Endothelial cell of umbilical vein (primary cell): ENCODE data around the gene PERM1. TPM values are rescaled to one million over a fixed set of nuclear protein-coding genes. Genes with fewer than 3 reads are reported as not detected.

Experiments
- BruUV-seq: library from RNA; stranded (reverse); fragments of 400-500 nt; replicated peaks from 2 replicates; lab custom pipeline; 2021; lab: Mats Ljungman, UMichigan
- CTCF ChIA-PET: fragments of 300-600, 350-600 bp; sonication (Branson Sonifier 250); formaldehyde crosslinking; loops from one replicate; lab custom pipeline; 2021; ENCODE audit warnings: antibody characterized with exemption, inconsistent platforms; lab: Charles Lee
- POLR2A ChIA-PET: fragments of 300-600, 350-600 bp; sonication (Branson Sonifier 250); formaldehyde crosslinking; loops from one replicate; lab custom pipeline; 2021; ENCODE audit warnings: antibody characterized with exemption, inconsistent platforms; lab: Charles Lee
- DNase-seq: peaks from one replicate; pipeline ENCODE4 v3.0.0-alpha.2; 2011; ENCODE audit warnings: low read depth, low spot score
- FAIRE-seq: peaks from 2 replicates; lab custom pipeline; 2011; peaks lifted over from hg19 to GRCh38; lab: Jason Lieb, UNC
- H2AFZ ChIP-seq: 2 replicates; pipeline ENCODE4 v1.6.0; 2012; ENCODE audit warnings: low read depth, low read length, control low read depth, inconsistent platforms
- H3K27ac ChIP-seq: 2 replicates; pipeline ENCODE4 v1.5.1; 2011; ENCODE audit warnings: low read depth, mild to moderate bottlenecking, control low read depth, low read length, moderate library complexity; ENCODE audit not compliant: insufficient read depth
- H3K27me3 ChIP-seq, 2 experiments: 2 replicates each; pipeline versions ENCODE4 v1.6.0 to v1.6.1; 2011; ENCODE audit warnings: low read length in 2 of 2, mixed read lengths in 1 of 2; ENCODE audit not compliant: control insufficient read depth in 2 of 2, insufficient read depth in 2 of 2
- H3K36me3 ChIP-seq, 2 experiments: 2 replicates in 1 of 2; 3 replicates in 1 of 2; pipeline ENCODE4 v1.5.1; 2011; ENCODE audit warnings: low read length in 2 of 2, mild to moderate bottlenecking in 1 of 2, moderate library complexity in 1 of 2; ENCODE audit not compliant: control insufficient read depth in 2 of 2, insufficient read depth in 2 of 2; ENCODE audit errors: extremely low read depth in 1 of 2
- H3K4me1 ChIP-seq: 3 replicates; pipeline ENCODE4 v1.5.1; 2011; ENCODE audit warnings: mild to moderate bottlenecking, low read length; ENCODE audit not compliant: control insufficient read depth, insufficient read depth; ENCODE audit errors: extremely low read depth
- H3K4me2 ChIP-seq: 2 replicates; pipeline ENCODE4 v1.6.1; 2011; ENCODE audit warnings: low read length, control low read depth, mixed read lengths; ENCODE audit not compliant: insufficient read depth
- H3K4me3 ChIP-seq, 3 experiments: fragments of 200-600 bp in 1 of 3; sonication (generic), shearing (Covaris generic) in 1 of 3; replicated peaks in 1 of 3; 2 replicates each; pipeline ENCODE4 v1.5.1; 2011 to 2016; ENCODE audit warnings: control low read depth in 3 of 3, low read length in 3 of 3, mild to moderate bottlenecking in 2 of 3, inconsistent platforms in 1 of 3, low read depth in 1 of 3, moderate library complexity in 1 of 3; ENCODE audit not compliant: insufficient read depth in 1 of 3
- H3K79me2 ChIP-seq: 2 replicates; pipeline ENCODE4 v1.6.0; 2012; ENCODE audit warnings: low read length, inconsistent platforms; ENCODE audit not compliant: control insufficient read depth, insufficient read depth
- H3K9ac ChIP-seq: replicated peaks from 2 replicates; pipeline ENCODE3; 2011; ENCODE audit warnings: low read length, control low read depth; ENCODE audit not compliant: insufficient read depth; ENCODE audit errors: extremely low read depth
- H3K9me1 ChIP-seq: replicated peaks from 3 replicates; pipeline ENCODE4 v1.6.0; 2011; ENCODE audit warnings: mild to moderate bottlenecking, low read length; ENCODE audit not compliant: control insufficient read depth, insufficient read depth; ENCODE audit errors: extremely low read depth
- H3K9me3 ChIP-seq: replicated peaks from 2 replicates; pipeline ENCODE4 v1.5.1; 2012; ENCODE audit warnings: low read length, inconsistent platforms; ENCODE audit not compliant: control insufficient read depth, insufficient read depth
- H4K20me1 ChIP-seq: replicated peaks from 2 replicates; pipeline ENCODE3; 2011; ENCODE audit warnings: mild to moderate bottlenecking, low read length; ENCODE audit not compliant: control insufficient read depth, insufficient read depth; ENCODE audit errors: extremely low read depth
- EZH2 ChIP-seq: IDR thresholded peaks from 2 replicates; pipeline ENCODE4 v1.6.1; 2012; ENCODE audit warnings: borderline replicate concordance, low read depth, mild to moderate bottlenecking, moderate library complexity, low read length, inconsistent platforms; ENCODE audit not compliant: severe bottlenecking
- FOS ChIP-seq: IDR thresholded peaks from 2 replicates; pipeline ENCODE4 v1.6.1; 2011; ENCODE audit warnings: mild to moderate bottlenecking, low read length, moderate library complexity, borderline replicate concordance; ENCODE audit not compliant: insufficient read depth
- GATA2 ChIP-seq: IDR thresholded peaks from 2 replicates; pipeline ENCODE4 v1.7.0; 2011; ENCODE audit warnings: low read depth, mild to moderate bottlenecking, moderate library complexity, mixed read lengths, low read length; ENCODE audit not compliant: insufficient read length, insufficient read depth
- MAX ChIP-seq: IDR thresholded peaks from 2 replicates; pipeline ENCODE4 v1.6.1; 2011; ENCODE audit not compliant: insufficient read depth, insufficient read length
- MYC ChIP-seq: IDR thresholded peaks from one replicate; pipeline ENCODE4 v1.6.1; 2011; ENCODE audit warnings: mild to moderate bottlenecking, low read depth, low read length
- POLR2A ChIP-seq: IDR thresholded peaks from 2 replicates; pipeline ENCODE4 v1.6.1; 2012; ENCODE audit warnings: low read depth, mild to moderate bottlenecking, control low read depth, low read length
- dilution Hi-C: fragments of 300-500 bp; cut with MboI; formaldehyde crosslinking; loops from one replicate; pipeline ENCODE4 v1.15.0; 2019; ENCODE audit warnings: low sequenced_read_pairs; ENCODE audit not compliant: extremely low pct_ligation_motif_present
- intact Hi-C: fragments of 100-400 bp; cut with micrococcal nuclease; formaldehyde crosslinking; loops from one replicate; pipeline ENCODE4 v1.10.0; 2022
- polyA plus RNA-seq, 4 experiments: library from polyadenylated mRNA; depleted of rRNA in 3 of 4; stranded (reverse) in 3 of 4; unstranded in 1 of 4; fragments of >200 nt; gene quantifications; 2 replicates each; pipeline versions ENCODE4 v1.2.1 to v1.2.3, GENCODE V29; 2011 to 2012; ENCODE audit warnings: missing spikeins in 1 of 4
- total RNA-seq: library from RNA; stranded (reverse); gene quantifications from 2 replicates; pipeline ENCODE4 v1.2.3, GENCODE V29; 2021

Gene PERM1
- total and polyA plus RNA-seq, 2 donors (not counting 3 experiments of a cell fraction or from before 2014, with no cell fraction given), result not detected

- H3K79me2 ChIP-seq, result no peaks in the 10 kb centered on the region
- peaks cover 9% of the 10 kb centered on the region for H3K4me1 ChIP-seq
- H3K9me1 ChIP-seq, result no peaks in the 10 kb centered on the region
- dilution Hi-C loops, result no loop called here
- DNase-seq (no peak), FAIRE-seq (no peak)
- intact Hi-C loops, result no loop called here
- no peak overlapping the region for H2AFZ ChIP-seq
- no peak overlapping the region for H3K4me3 ChIP-seq
- BruUV-seq, result no TSS peak
- no peak overlapping the region for H3K4me2 ChIP-seq
- H3K9me3 ChIP-seq, result no peaks in the 10 kb centered on the region
- no peak overlapping the region for H3K27ac ChIP-seq
- H3K36me3 ChIP-seq, result no peaks in the 10 kb centered on the region
- peaks cover 0 to 19% of the 10 kb centered on the region in 2 experiments for H3K27me3 ChIP-seq
- CTCF ChIA-PET, result interaction anchor here (0.7 to 1.8 kb wide), 2 partner anchors 12 to 295 kb away, joined by 3 to 13 read pairs; no protein-coding TSS in a partner anchor
- TF ChIP-seq MYC, result no peak
- TF ChIP-seq MAX, result no peak
- TF ChIP-seq FOS, result no peak
- TF ChIP-seq EZH2, result no peak
- TF ChIP-seq POLR2A, result no peak
- TF ChIP-seq GATA2, result no peak
- H3K9ac ChIP-seq, result no peak overlapping the region
- POLR2A ChIA-PET, result no interaction called here
- no peaks in the 10 kb centered on the region for H4K20me1 ChIP-seq
These were observed 15.2 kb upstream of the PERM1 start for GRCh38 chr1:996851-997712.
